GM15510 (cell line): ENCODE results near the gene ADGRV1.

Source experiments
- POLR2A ChIP-seq: IDR thresholded peaks from 3 replicates; pipeline ENCODE4 v1.6.1; 2011; ENCODE audit warnings: borderline replicate concordance; ENCODE audit not compliant: insufficient read length; ENCODE audit errors: extremely low read depth

The ADGRV1 gene

DNA sequence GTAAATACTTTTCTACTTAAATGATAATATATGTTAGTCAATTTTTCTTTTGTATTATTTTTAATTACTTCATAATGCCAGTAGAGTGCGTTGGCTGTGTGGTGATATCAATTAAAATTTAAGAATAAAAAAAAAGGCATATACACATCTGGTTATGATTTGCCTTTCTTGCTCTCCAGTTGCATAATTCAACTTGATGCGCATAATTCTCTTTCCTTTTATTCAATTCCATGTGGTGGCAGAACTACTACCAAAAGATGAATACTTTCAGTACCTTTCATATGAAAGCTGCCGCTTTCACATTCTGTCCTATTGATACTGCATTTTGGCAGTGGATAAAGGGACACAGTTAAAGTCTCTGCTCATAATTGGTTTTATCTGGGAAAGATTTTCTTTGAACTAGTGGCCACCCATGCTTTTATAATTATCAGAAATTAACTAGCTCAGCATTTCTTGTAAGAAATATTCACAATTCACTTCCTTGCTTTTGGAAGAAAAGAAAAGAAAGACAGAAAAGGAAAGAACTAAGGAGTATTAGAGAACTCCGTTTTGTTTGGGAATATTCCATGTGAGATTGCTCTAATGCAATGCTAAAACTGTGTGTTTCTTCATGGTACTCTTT lies 12.3 kb upstream of the ADGRV1 start:
- no peak for TF ChIP-seq POLR2A

DNA sequence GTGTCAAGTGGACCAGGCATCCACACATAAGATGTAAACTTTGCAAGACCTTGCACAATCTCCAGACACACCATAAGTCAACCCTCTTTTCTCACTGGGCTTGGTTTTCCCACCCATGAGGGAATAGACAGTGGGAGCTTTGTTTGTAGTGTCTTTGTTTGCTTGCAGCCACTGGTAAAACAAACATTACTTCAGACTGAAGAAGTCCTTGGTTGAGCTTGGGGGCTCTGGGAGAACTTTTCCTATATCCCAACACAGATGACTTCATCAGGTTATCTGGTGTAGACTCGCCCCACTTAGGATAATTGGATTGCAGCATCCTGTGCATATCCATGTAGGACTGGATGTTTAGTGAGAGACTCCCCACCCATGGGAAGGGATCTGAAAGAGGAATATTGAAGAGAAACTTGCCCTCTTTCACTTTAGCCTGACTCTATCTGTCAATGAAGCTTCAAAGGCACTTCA lies 11.5 kb upstream of the ADGRV1 start:
- no peak for TF ChIP-seq POLR2A

DNA sequence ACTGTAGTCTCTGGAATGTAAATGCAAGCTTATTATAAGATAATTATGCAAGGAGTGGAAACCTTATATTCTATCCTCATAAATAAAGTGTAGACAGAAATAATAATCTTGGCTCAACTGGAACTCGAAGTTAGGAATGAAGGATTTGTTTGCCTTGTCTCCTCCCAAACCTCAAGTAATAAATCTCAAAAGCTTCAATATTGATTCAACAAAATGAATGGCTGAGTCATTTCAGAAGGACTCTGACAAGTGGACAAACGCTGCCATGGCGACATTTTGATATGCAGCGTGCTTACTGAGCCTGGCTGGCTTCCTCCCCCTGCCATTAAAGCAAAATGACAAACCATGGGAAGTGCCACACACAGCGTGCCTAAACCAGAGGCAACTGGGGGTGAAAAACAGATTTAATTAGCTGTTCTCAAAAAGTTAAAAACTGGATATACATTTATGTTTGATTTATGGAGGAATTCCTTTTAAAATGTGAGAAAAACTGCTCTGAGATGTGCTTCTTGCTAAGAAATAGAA lies 10.5 kb upstream of the ADGRV1 start:
- TF ChIP-seq POLR2A, result no peak

DNA sequence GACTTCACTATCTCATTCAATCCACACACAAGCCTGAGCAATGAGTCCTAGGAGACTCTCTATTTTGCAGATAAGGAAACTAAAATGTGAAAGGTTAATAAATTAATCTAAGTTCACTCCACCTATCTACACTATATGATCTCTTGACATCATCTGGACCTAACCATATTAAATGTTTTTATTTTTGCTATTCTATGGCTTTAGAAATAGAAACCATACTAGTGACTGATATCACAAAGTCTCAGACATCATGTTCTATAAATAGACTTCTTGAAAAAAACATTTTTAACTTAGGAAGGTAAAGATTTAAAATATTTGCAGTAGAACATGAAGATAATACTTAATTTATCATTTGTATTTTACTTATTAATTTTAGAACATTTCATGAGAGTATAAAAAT lies 9.4 kb upstream of the ADGRV1 start:
- no peak for TF ChIP-seq POLR2A

DNA sequence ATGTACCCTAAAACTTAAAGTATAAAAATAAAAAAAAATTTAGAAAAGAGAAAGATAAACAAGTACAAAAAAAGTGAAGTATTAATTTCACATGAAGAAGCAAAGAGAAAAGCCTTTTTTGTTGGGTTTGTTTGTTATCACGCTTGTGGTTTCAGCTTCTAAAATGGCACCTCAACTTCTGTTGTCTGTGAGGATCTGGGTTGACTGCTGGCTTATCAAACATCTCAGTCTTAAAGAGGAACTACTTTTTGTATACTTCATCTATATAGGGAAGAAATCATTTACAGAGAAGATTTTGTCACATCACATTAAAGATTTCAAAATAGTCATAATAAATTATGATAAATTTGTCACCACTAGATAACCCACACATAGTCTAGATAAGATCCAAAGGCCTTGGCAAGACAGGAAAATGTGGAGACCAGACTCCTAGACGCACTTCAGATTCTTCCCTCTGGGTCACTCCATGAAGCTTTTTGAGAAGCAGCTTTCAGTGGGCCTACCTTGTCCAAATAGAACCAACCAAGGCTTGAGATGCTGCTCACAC lies 8.8 kb upstream of the ADGRV1 start:
- no peak for TF ChIP-seq POLR2A

DNA sequence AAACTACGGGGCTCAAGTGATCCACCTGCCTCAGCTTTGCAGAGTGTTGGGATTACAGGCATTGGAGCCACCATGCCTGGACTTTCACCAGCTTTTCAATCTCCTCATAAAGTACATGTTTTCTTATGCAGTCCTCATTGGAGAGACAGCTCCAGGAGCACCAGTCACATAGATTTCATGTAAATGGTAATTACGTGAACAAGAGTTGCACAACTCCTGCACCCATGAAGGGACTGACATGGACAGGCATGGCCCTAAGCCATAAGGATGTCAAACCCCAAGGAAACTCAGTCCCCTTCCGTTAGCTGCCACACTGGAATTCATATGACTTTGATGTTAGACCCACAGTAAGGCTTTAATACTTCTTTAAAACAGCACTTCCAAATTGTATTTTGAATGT lies 7.6 kb upstream of the ADGRV1 start:
- no peak for TF ChIP-seq POLR2A

DNA sequence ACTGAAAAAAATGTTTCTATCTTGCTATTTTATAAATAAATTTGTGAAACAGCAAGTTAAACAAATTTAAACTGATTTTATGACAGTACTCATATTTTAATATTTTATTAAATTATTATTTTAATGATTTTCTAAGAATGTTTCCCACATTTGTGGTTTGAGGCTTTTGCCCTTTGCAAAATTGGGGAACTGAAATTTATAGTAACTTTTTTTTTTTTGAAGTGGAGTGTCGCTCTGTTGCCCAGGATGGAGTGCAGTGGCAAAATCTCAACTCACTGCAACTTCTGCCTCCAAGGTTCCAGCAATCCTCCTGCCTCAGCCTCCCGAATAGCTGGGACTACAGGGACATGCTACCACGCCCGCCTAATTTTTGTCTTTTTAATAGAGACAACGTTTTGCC lies 7.2 kb upstream of the ADGRV1 start:
- no peak for TF ChIP-seq POLR2A

DNA sequence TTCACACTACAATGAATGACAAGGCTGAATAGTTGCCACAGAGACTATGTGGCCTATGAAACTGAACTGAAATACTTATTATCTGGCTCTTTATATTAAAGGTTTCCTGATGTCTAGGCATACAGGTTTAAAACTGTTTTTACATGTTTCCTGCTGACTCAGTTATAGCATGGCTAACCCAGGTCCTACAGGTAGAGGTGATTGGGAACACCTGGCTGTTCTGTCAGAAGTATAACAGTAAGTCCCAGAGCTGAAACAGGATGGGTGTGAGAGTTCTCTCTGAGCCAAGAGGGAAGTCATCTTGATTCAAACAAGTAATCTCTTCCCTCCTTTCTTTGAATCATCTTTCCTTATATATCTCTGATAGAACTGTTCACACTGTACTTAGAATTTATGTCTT lies 4.9 kb upstream of the ADGRV1 start:
- TF ChIP-seq POLR2A, result no peak

DNA sequence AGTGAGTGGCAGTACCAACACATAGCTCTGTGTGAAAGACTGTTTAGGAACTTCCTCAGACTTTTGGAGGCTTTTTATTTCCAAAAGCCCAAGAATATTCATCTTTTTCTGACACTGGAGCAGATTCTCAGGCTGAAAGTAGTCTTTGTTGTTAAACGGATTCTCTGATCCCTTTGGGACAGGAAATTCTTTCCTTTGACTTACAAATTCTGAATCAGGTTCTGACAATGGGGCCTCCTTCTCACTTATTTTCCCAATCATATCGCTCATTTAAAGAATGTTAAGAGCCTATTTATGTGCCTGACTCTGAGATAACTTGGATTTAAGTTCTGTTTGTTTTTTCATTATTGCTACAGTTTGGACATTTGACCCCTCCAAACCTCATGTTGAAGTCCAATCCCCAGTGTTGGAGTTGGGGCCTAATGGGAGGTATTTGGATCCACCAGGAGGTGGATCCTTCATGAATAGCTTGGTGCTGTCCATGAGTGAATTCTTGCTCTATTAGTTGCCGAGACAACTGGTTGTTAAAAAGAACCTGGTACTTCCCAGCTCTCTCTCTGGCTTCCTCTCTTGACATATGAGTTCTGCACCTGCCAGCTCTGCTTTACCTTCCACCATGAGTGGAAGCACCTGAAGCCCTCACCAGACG lies 4.1 kb upstream of the ADGRV1 start:
- no peak for TF ChIP-seq POLR2A

DNA sequence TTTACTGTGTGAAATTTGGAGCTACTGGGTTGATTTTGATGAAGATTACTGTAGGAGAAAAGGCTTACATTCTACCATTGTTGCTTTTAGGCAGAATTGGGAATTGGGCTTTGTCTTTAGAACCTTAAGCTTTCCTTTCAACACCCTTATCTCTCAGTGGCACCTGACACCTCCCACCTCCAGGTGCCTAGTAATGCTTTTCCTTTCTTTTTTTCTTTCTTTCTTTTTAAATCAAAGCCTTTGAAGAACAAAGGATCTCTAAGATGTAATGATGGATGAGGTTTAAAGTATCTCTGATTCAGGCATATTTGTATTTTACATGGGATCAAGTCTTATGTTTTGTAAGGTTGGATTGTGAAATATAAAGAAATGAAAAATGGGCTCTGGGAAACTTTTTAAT lies 2.9 kb upstream of the ADGRV1 start:
- TF ChIP-seq POLR2A, result no peak

DNA sequence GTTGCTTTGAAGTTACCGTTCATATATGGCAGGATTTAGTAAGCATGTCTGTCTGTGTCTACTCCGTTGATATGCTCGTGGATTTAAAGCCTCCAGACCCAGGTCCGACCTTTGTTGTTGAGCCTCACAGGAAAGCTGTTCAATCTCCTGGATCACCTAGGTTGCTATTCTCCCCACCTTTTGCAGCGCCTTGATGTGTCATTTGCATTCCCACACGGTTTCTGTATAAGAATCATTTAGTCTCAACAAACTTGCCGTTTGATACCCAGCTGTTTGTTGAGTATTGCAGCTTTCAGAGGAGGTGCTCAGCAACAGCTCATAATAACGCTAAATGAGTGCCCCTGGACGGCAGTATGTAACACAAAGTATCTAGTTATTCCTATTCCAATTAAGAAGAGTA lies 1.2 kb upstream of the ADGRV1 start:
- no peak for TF ChIP-seq POLR2A

DNA sequence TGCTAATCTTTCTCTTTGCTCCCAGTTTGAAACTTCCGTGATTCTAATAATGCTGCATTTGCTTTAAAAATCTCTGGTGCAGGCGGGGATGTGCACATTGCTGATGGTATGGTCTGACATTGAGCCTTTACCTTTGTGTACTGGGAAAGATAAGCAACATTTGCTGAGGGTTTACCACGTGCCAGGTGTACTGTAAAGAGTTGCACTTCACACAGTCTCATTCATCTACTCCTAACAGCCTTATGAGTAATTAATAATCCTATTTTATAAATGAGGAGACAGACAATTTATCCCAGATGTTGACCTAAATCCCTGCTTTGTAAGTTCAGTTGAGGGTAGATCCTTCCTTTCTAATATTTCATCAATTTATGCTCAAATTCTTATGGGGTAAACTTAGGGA lies 726 bp upstream of the ADGRV1 start:
- TF ChIP-seq POLR2A, result no peak

DNA sequence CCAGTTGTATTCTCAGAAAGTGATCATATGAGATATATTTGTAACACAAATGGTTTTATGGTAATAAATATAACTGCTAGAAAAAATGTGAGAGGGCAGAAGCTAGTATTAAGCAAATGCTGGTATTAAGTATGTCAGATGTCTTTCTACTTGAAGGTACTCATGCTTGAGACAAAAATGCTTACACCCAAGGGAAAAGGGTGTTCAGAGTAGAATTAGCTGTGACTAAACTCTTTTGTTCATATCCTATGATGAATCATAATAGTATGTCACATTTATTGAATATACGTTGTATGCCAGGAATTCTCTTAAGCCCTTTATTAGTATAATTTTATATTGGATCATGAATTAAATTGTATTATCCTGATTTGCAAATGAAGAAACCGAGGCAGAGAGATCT lies 2.2 kb downstream of the ADGRV1 start:
- no peak for TF ChIP-seq POLR2A

DNA sequence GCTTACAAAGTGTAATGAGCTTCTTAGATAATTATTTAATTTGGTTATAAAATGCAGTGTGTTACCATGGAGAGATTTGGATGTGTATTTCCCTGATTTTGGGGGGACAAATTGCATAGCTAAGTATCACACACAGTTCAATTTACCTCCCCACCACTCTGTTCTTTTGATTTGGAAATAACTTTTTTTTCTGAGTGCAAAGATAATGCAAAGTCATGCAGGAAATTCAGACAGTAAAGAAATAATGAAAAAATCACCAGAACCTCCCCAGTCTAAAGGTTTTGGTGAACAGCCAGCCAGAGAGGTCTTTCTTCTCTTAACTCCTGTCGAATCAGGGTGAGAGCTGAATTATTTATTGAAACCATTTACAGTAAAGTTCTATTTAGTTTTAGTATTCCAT lies 3.2 kb downstream of the ADGRV1 start:
- TF ChIP-seq POLR2A, result no peak

DNA sequence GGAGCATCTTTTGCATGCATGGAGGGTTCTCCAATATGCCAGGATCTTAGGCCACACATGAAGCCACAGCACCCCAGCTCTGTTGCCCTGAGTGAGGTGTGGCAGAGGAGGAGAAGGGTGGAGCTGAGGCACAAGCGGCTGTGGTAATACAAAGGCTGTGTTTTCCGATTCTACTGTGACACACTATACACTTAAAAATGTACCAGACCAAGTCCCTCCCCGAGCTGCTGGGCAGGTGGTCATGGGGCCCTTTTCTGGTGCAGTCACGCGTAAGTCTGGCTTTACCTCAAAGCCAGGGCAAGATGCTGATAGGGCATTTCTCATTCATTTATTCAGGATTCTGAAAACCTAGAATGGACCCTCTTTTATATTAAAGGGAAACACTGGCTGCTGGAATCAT lies 3.7 kb downstream of the ADGRV1 start:
- no peak for TF ChIP-seq POLR2A

DNA sequence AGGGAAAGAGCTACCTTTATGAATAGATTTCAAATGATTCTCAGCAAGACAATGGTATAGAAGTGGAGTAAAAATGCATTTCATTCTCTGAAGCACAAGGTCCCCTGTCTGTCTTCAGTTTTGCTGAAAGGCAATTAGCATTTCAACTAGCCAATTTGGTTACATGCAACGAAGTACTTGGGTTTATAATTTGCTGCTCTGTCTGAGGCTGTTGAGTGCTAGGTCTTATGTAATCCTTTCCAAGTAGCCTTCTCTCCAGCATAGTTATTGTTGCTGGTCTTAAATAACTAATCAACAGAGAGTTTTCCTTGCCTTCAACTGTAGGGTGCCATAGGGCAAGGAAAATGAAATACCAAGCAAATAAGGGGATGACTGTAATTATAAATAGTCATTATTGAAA lies 4.5 kb downstream of the ADGRV1 start:
- TF ChIP-seq POLR2A, result no peak
